Stimulated activated naive CD8-positive, alpha-beta T cell treated with anti-CD3 and anti-CD28 coated beads, Interleukin-15, amount 100 ng/mL, for 72 hours (primary cell): ENCODE results near the gene C20orf202.
"Not testable (repeated sequence)": the region's sequence is repeated elsewhere in the genome, so short reads cannot be mapped to it uniquely, and the experiment has no call there.

Experiments used
- ATAC-seq: fragments of 150-1000 bp; cut with Tn5 transposase; 2 replicates; pipeline ENCODE4 v1.10.0; 2021; ENCODE audit warnings: mild to moderate bottlenecking, moderate library complexity
- DNase-seq, 2 donors: peaks; one replicate each; pipeline ENCODE4 v3.0.0; 2021 to 2022
- H3K27ac Mint-ChIP-seq, 2 donors: one replicate each; pipeline ENCODE4 v1.8.0; 2022; ENCODE audit warnings: mild to moderate bottlenecking in 2 of 2, mixed read lengths in 2 of 2, moderate library complexity in 2 of 2
- H3K27me3 Mint-ChIP-seq: one replicate; pipeline ENCODE4 v1.8.0; 2022; ENCODE audit warnings: mixed read lengths
- H3K4me1 Mint-ChIP-seq: one replicate; pipeline ENCODE4 v1.8.0; 2022; ENCODE audit warnings: mild to moderate bottlenecking, mixed read lengths
- H3K4me3 Mint-ChIP-seq, 2 donors: one replicate each; pipeline ENCODE4 v1.8.0; 2022; ENCODE audit warnings: mild to moderate bottlenecking in 2 of 2, mixed read lengths in 2 of 2, moderate library complexity in 1 of 2
- H3K9me3 Mint-ChIP-seq, 2 donors: one replicate each; pipeline ENCODE4 v1.8.0; 2022; ENCODE audit warnings: mixed read lengths in 2 of 2

The C20orf202 gene

DNA sequence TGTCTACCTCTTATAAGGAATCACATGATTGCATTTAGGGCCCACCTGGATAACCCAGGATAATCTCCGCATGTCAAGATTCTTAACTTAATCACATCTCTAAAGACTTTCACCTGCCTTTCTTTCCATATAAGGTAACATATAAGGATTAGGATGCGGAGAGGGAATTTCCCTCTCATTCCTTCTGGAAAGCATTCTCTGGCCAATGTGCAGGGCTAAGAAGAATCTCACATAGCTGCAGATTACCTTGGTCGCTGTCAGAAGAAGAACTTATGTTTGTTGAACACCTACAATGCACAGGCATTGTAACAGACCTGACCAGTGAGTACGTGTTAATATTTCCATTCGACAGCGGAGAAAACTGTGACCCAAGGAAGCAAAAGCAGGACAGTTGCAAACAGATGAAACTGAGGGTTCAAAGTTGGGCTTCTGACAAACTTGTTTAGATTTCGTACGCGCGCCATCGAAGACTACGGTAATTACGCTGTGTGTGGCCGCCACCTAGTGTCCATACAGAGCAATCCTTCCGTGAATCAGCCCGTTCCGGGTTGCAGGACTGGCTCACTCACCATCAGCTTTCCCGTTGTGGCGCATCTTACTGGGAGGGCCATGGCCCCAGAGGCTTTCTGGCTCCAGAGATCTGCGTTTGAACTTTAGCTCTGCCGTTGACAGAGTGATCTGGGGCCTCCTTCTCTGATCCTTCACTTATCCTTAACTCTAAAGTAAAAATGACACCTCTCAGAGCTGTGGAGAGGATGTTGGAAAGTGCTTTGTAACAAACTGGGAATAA lies 9.5 kb downstream of the C20orf202 start:
- peak overlapping the region; percentile 19 to 53 for H3K4me3 Mint-ChIP-seq
- DNase-seq (peak; percentile 65 to 68), ATAC-seq (peak; percentile 90)
- peak overlapping the region in 1 of 2 donors; percentile 42 for H3K27ac Mint-ChIP-seq
- no peaks in the 10 kb centered on the region for H3K27me3 Mint-ChIP-seq
- peaks cover 50% of the 10 kb centered on the region for H3K4me1 Mint-ChIP-seq
- no peaks in the 10 kb centered on the region for H3K9me3 Mint-ChIP-seq

DNA sequence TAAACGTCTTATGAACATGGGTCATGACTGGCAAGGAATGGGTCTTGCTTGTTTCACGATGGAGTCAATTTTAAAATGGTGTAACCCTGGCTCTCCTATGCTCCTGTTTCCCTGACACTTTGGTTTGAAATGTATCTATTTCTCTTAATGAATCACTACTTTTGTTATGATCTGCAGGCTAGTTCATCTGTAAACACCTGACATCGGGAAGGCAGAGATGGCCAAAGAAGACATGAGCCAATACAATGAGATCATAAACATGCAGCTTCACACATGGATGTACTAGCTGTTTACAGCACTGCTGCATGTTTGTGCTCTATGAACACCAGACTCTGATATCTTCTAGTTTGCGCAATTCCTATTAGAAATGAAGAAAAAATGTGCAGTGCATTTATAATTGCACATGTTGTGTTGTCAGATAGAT lies 11.6 kb downstream of the C20orf202 start:
- H3K4me3 Mint-ChIP-seq, result no peak overlapping the region
- no peak for DNase-seq
- no peaks in the 10 kb centered on the region for H3K9me3 Mint-ChIP-seq
- H3K27me3 Mint-ChIP-seq, result no peaks in the 10 kb centered on the region
- ATAC-seq, result no peak
- no peak overlapping the region for H3K27ac Mint-ChIP-seq
- peaks cover 53% of the 10 kb centered on the region for H3K4me1 Mint-ChIP-seq

DNA sequence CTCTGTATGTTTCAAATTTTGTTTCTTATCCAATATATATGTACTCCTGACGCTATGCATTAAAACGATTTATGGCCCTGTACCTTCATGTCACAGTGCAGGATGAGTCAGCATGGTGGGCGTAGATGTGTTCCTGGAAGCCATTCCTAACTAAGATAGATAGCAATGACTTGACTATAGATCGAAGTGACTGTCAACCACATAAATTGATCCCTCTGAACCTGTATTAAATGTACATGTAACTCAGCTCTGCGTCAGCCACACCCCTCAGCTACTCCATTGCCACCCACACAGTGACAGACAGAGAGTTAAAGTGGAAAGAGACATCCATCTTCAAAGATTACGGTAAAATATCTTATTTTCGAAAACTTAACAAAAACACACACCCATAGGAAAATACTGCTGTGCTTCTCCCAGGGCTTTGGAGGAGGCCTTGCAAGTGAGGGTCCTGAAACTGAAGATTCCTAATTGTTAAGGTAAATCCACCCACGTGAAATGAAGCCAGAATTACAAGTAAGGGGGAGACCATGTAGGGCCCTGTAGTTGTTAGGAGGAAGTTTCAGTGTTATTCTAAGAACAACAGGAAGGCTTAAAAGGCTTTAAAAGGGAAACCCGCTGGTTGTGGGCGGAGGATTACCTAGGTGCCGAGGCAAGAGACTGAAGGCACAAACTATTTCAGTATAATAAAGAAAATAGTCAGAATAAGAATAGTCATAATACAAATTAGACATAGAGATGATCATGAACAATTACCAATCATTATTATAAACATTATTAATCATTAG lies 12.3 kb downstream of the C20orf202 start:
- no peaks in the 10 kb centered on the region for H3K9me3 Mint-ChIP-seq
- no peaks in the 10 kb centered on the region for H3K27me3 Mint-ChIP-seq
- H3K27ac Mint-ChIP-seq, result peak overlapping the region; percentile 69 to 89
- H3K4me1 Mint-ChIP-seq, result peaks cover 53% of the 10 kb centered on the region
- H3K4me3 Mint-ChIP-seq, result peak overlapping the region; percentile 71 to 76
- peak; percentile 18 to 43 for DNase-seq
- ATAC-seq, result peak; percentile 78

DNA sequence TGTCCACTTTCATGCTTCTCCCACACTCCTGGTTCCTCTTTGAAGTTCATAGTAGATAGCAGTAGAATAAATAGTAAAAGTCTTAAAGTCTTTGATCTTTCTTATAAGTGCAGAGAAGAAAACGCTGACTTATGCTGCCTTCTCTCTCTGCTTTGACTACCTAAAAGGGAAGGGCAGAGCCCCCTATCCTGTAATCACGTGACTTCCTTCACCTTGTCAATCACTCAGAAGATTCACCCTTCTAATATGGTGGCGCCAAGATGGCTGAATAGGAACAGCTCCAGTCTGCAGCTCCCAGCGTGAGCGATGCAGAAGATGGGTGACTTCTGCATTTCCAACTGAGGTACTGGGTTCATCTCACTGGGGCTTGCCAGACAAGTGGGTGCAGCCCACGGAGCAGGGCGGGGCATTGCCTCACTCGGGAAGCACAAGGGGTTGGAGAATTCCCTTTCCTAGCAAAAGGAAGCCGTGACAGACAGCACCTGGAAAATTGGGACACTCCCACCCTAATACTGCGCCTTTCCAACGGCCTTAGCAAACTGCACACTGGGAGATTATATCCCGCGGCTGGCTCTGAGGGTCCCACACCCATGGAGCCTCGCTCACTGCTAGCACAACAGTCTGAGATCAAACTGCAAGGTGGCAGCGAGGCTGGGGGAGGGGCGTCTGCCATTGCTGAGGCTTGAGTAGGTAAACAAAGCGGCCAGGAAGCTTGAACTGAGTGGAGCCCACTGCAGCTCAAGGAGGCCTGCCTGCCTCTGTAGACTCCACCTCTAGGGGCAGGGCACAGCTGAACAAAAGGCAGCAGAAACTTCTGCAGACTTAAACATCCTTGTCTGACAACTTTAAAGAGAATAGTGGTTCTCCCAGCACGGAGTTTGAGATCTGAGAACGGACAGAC lies 13.5 kb downstream of the C20orf202 start:
- H3K27me3 Mint-ChIP-seq, DNase-seq, ATAC-seq, H3K9me3 Mint-ChIP-seq: not testable (repeated sequence)
- H3K4me1 Mint-ChIP-seq, result peaks cover 53% of the 10 kb centered on the region
- peak overlapping the region; percentile 44 to 62 for H3K4me3 Mint-ChIP-seq
- H3K27ac Mint-ChIP-seq, result peak overlapping the region in 1 of 2 donors; percentile 36

DNA sequence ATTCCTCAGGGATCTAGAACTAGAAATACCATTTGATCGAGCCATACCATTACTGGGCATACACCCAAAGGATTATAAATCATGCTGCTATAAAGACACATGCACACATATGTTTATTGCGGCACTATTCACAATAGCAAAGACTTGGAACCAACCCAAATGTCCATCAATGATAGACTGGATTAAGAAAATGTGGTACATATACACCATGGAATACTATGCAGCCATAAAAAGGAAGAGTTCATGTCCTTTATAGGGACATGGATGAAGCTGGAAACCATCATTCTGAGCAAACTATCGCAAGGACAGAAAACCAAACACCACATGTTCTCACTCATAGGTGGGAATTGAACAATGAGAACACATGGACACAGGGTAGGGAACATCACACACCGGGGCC lies 19.5 kb downstream of the C20orf202 start:
- Mint-ChIP-seq H3K27me3 (peaks cover 11% of the 10 kb centered on the region), H3K9me3 (peaks cover 0 to 15% of the 10 kb centered on the region in 2 donors), H3K4me1 (peaks cover 14% of the 10 kb centered on the region)
- not testable (repeated sequence) for DNase-seq, H3K27ac Mint-ChIP-seq, H3K4me3 Mint-ChIP-seq, ATAC-seq

DNA sequence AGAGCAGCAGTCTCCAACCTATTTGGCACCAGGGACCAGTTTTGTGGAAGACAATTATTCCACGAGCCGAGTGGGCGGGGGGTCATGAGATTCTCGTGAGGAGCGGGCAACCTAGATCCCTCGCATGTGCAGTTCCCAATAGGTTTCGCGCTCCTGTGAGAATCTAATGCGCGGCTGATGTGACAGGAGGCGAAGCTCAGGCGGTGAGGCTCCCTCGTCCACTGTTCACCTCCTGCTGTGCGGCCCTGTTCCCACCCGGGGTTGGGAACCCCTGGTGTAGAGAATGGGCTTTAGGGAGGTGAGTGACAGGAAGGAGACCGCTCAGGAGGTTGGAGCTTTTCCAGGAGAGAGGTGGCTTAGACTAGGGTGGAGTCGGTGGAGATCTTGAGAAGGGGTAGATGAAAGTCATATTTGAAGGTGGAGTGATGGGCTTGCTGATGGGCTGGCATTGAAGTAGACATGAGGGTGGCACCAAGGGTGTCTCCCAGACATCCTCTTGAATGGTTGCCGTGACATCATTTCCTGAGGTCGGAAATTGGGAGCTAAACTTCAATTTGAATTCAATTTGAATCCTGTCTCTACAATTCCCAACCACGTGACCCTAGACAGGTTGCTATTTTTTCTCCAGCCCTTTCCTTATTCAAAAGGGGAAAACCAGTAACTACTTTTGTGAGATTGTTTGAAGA lies 21.1 kb downstream of the C20orf202 start:
- peaks cover 10% of the 10 kb centered on the region for H3K4me1 Mint-ChIP-seq
- ATAC-seq, result no peak
- no peak overlapping the region for H3K27ac Mint-ChIP-seq
- H3K4me3 Mint-ChIP-seq, result peak overlapping the region; percentile 14 to 42
- peaks cover 21% of the 10 kb centered on the region for H3K27me3 Mint-ChIP-seq
- DNase-seq, result no peak
- H3K9me3 Mint-ChIP-seq, result peaks cover 0 to 15% of the 10 kb centered on the region in 2 donors

DNA sequence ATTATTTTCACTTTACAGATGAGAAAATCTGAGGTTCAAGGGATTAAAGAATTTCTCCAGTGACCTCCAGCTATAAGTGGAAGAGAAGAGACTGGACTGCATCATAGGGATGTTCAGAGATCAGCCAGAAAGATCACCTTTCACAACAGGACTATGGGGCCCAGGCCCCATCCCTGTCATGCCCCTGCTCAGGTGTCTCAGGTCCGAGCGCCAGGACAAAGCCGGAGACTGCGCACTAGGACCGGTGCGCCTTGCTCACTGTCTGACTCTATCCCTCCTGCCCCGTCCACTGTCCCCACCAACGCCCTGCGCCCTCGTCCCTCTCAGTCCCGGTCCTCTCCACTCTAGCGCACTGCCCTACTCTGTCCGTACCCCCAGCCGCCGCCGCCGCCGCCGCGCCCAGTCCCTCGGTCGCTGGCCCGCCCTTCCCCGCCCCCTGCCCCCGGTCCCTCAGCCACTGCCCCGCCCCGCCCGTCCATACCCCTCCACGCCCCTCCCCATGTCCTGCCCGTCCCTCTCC lies 22.1 kb downstream of the C20orf202 start:
- H3K4me3 Mint-ChIP-seq, result peak overlapping the region; percentile 80 to 90
- peaks cover 10% of the 10 kb centered on the region for H3K4me1 Mint-ChIP-seq
- peaks cover 21% of the 10 kb centered on the region for H3K27me3 Mint-ChIP-seq
- peak; percentile 65 for ATAC-seq
- H3K9me3 Mint-ChIP-seq, result peaks cover 0 to 15% of the 10 kb centered on the region in 2 donors
- H3K27ac Mint-ChIP-seq, result no peak overlapping the region
- no peak for DNase-seq

DNA sequence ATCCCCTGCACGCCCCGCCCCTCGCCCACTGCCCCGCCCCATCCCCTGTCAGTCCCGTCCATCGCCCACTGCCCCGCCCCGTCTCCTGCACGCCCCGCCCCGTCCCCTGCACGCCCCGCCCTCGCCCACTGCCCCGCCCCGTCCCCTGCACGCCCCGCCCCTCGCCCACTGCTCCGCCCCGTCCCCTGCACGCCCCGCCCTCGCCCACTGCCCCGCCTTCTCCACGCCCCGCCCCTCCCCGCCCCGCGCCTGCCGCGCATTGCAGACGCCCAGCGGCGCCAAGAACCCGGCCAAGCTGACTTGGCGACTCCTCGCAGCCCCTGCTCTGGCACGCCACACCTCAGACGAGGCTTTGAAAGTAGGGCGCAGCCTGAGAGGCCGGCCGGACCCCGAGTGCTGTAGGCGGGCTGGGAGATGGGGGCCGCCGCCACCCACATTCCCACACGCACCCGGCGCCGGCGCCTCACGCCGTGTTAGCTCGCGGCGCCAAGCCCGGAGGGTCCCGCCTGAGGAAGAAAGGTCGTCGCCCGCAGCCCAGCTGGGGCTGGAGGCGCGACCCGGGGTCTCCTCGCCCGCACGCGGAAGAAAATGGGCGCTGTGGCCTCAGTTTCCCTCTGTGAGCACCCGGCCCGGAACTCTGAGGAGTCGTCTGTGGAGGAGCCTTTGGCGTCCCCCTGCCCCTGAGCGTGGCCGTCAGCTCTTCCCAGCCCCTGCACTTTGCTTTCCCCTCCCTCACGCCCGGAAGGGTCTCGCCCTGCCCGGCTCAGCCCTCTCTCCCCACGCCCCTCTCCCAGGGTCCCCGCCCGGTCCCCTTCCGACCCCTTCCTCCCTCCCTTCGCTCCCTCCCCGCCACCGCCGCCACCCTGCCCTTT lies 22.8 kb downstream of the C20orf202 start, which contains the start of gene RAD21L1:
TSS of gene RAD21L1 (plus strand) at position 262 of the 872 bp plus-strand sequence. CDS start 2,410 bp downstream, outside the sequence.
- Mint-ChIP-seq H3K4me1 (peaks cover 10% of the 10 kb centered on the region), H3K27ac (peak within 1 kb of the TSS in 1 of 2 donors; percentile 48), H3K27me3 (peaks cover 21% of the 10 kb centered on the region), H3K4me3 (peak within 1 kb of the TSS; percentile 80 to 90), H3K9me3 (peaks cover 0 to 14% of the 10 kb centered on the region in 2 donors)
- ATAC-seq (peak; percentile 86), DNase-seq (peak; percentile 76 to 77)

DNA sequence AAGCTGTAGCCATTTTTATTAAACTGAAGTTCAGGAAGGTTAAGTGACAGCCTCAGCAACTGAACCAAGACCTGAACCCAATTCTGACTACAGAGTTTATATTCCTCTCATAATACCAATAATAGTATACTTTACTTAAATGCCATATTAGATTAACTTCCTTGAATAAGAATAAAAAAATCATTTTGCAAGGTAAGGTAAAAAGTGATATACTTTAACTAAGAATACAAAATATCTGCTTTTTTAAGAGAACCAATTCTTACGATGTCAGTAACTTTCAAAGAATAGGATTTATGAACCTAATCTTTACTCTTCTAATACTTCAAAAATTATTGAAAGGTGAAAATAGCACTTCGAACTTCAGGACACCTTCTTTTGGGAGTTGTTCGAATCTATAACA lies 26.3 kb downstream of the C20orf202 start:
- Mint-ChIP-seq H3K4me1 (peaks cover 10% of the 10 kb centered on the region), H3K4me3 (no peak overlapping the region), H3K27me3 (peaks cover 21% of the 10 kb centered on the region), H3K9me3 (no peaks in the 10 kb centered on the region), H3K27ac (no peak overlapping the region)
- no peak for ATAC-seq
- no peak for DNase-seq

DNA sequence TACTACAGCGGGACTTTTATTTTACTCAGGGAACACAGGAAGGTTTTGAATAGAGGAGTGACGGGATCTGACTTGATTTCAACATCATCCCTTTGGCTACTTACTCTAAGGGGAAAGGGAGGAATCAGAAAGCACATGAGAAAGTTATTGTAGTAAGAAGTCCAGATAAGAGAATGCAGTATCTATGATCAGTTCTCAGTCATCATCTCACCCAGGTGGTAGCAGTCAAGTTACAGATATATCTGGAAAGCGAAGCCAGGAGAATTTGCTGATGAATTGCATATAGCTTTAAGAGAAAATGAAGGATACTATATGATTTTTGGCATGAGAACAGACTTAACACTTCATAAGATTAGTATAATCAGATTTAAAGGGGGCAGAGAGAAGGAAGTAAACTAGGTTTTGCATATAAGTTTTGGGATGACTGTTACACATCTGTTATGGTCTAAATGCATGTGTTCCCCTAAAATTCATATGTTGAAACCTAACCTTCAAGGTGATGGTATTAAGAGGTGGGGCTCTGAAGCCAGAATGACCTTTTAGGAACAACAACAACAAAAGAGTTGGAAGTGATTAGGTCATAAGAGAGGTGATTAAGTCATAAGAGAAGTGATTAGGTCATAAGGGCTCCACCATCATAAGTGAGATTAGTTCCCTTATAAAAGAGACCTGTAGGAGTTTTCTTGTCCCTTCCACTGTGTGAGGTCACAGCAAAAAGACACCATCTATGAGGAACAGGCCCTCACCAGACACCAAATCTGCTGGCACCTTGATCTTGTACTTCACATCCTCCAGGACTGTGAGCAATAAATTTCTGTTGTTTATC lies 29.2 kb downstream of the C20orf202 start:
- H3K9me3 Mint-ChIP-seq, result no peaks in the 10 kb centered on the region
- no peak overlapping the region for H3K27ac Mint-ChIP-seq
- peaks cover 12% of the 10 kb centered on the region for H3K27me3 Mint-ChIP-seq
- no peak overlapping the region for H3K4me3 Mint-ChIP-seq
- H3K4me1 Mint-ChIP-seq, result no peaks in the 10 kb centered on the region
- no peak for DNase-seq
- no peak for ATAC-seq

DNA sequence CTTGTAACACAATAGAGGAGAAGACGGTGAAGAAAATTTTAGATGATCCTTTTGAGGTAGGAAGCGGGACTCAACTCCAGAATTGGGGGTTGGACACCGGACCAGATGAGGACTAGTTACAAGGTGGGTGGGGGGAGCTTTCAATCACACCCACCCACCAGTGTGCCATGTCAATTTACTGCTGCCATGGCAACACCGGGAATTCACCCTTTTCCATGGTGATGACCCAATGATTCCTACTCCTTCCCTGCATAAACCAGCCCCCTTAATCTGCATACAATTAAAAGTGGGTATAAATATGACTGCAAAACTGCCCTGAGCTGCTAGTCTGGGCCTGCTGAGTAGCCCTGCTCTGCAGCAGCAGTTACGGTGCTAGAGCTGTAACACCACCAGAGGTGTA lies 37.3 kb downstream of the C20orf202 start:
- ATAC-seq (no peak), DNase-seq (no peak)
- H3K27ac Mint-ChIP-seq, result no peak overlapping the region
- H3K27me3 Mint-ChIP-seq, result no peaks in the 10 kb centered on the region
- no peak overlapping the region for H3K4me3 Mint-ChIP-seq
- no peaks in the 10 kb centered on the region for H3K9me3 Mint-ChIP-seq
- peaks cover 6% of the 10 kb centered on the region for H3K4me1 Mint-ChIP-seq

DNA sequence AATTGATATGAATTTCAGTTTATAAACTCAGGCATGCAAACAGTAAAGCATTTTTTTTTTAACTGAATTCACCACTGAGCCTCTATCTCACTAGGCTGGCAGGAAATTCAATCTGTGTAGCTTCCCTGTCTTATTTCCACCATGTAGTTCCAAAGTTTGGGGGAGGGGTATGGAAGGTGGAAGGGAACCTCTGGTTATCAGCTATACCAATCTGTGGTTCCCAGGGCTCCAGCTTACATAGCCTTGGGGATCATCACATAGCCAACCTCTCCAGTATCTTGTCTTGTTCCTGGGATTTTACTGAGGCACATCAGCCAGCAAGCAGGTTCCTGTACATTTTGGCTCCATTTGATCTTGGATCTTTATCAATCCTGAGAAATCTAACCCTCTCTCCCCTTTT lies 38.2 kb downstream of the C20orf202 start:
- ATAC-seq, result no peak
- H3K4me1 Mint-ChIP-seq, result peaks cover 6% of the 10 kb centered on the region
- H3K9me3 Mint-ChIP-seq, result no peaks in the 10 kb centered on the region
- H3K27me3 Mint-ChIP-seq, result no peaks in the 10 kb centered on the region
- H3K27ac Mint-ChIP-seq, result no peak overlapping the region
- no peak for DNase-seq
- H3K4me3 Mint-ChIP-seq, result no peak overlapping the region

DNA sequence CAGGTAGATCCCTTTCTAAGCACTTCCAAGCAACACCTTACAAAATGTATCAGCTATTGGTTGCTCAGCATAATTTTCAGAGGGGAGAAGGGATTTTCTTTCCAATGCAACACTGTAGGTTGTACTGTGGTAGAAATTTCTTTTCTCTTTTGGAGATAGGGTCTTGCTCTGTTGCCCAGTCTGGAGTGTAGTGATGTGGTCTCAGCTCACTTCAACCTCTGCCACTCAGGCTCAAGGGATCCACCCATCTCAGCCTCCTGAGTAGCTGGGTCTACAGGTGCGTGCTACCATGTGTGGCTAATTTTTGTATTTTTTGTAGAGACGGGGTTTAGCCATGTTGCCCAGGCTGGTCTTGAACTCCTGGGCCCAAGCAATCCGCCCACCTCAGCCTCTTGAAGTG lies 38.8 kb downstream of the C20orf202 start:
- H3K9me3 Mint-ChIP-seq, result no peaks in the 10 kb centered on the region
- no peaks in the 10 kb centered on the region for H3K27me3 Mint-ChIP-seq
- H3K4me1 Mint-ChIP-seq, result peaks cover 6% of the 10 kb centered on the region
- no peak overlapping the region for H3K4me3 Mint-ChIP-seq
- ATAC-seq (no peak), DNase-seq (no peak)
- no peak overlapping the region for H3K27ac Mint-ChIP-seq
